ENCODE data around the gene CDR2.
"Not testable (repeated sequence)": the region's sequence is repeated elsewhere in the genome, so short reads cannot be mapped to it uniquely, and the experiment has no call there.

Gene CDR2

GRCh38 chr16:22351017-22351416 lies 23.4 kb downstream of the CDR2 start:
- not testable (repeated sequence) for DNase-seq

- DNase-seq: no peak
Observed at GRCh38 chr16:22348291-22348690, 26.1 kb downstream of the CDR2 start.

- DNase-seq: no peak
Observed at GRCh38 chr16:22347100-22347820, 27.2 kb downstream of the CDR2 start.

GRCh38 chr16:22346483-22346882 lies 27.9 kb downstream of the CDR2 start:
- DNase-seq: no peak

- DNase-seq: no peak
Observed at GRCh38 chr16:22342082-22342481, 32.3 kb downstream of the CDR2 start.

- DNase-seq: no peak
Observed at GRCh38 chr16:22340945-22341344, 33.5 kb downstream of the CDR2 start.

- DNase-seq: no peak
Observed at GRCh38 chr16:22337849-22338635, 36.4 kb downstream of the CDR2 start.

GRCh38 chr16:22337045-22337444 lies 37.4 kb downstream of the CDR2 start:
- no peak for DNase-seq

- DNase-seq: no peak
Observed at GRCh38 chr16:22336581-22336980, 37.8 kb downstream of the CDR2 start.

- no peak for DNase-seq
Observed at GRCh38 chr16:22335668-22336246, 38.7 kb downstream of the CDR2 start.

- no peak for DNase-seq
Observed at GRCh38 chr16:22333457-22333994, 40.9 kb downstream of the CDR2 start.

GRCh38 chr16:22330326-22330725 lies 44.1 kb downstream of the CDR2 start:
- no peak for DNase-seq

GRCh38 chr16:22329199-22329695 lies 45.2 kb downstream of the CDR2 start:
- no peak for DNase-seq

- DNase-seq: no peak
Observed at GRCh38 chr16:22328081-22328725, 46.2 kb downstream of the CDR2 start.

GRCh38 chr16:22327446-22327775 lies 47.0 kb downstream of the CDR2 start:
- no peak for DNase-seq

- DNase-seq: no peak
Observed at GRCh38 chr16:22326771-22327445, 47.5 kb downstream of the CDR2 start.

- no peak for DNase-seq
Observed at GRCh38 chr16:22326369-22326652, 48.1 kb downstream of the CDR2 start.

GRCh38 chr16:22325598-22326368 lies 48.6 kb downstream of the CDR2 start:
- no peak for DNase-seq

GRCh38 chr16:22324787-22325597 lies 49.4 kb downstream of the CDR2 start:
- no peak for DNase-seq

- no peak for DNase-seq
Observed at GRCh38 chr16:22323959-22324786, 50.2 kb downstream of the CDR2 start.
